Mesendoderm (in vitro differentiated cells): ENCODE measurements around the gene CNTN5.

Experiments
- DNase-seq: peaks from one replicate; pipeline ENCODE4 v3.0.0; 2013
- H2AK5ac ChIP-seq: 2 replicates; pipeline ENCODE4 v1.6.1; 2013; ENCODE audit warnings: low read length, inconsistent platforms
- H2BK120ac ChIP-seq: 2 replicates; pipeline ENCODE4 v1.6.1; 2013; ENCODE audit warnings: low read depth, mild to moderate bottlenecking, low read length, moderate library complexity, mixed read lengths
- H2BK15ac ChIP-seq: replicated peaks from 2 replicates; pipeline ENCODE4 v1.6.1; 2013; ENCODE audit warnings: low read depth, mild to moderate bottlenecking, moderate library complexity
- H2BK5ac ChIP-seq: 2 replicates; pipeline ENCODE4 v1.6.1; 2013; ENCODE audit warnings: low read length, inconsistent platforms
- H3K18ac ChIP-seq: 2 replicates; pipeline ENCODE4 v1.6.1; 2013; ENCODE audit warnings: mild to moderate bottlenecking, low read length, mixed read lengths
- H3K23ac ChIP-seq: one replicate; pipeline ENCODE4 v1.6.1; 2013; ENCODE audit warnings: low read length
- H3K27ac ChIP-seq: 2 replicates; pipeline ENCODE4 v1.5.1; 2013; ENCODE audit warnings: low read depth, mild to moderate bottlenecking, inconsistent platforms, low read length, moderate library complexity
- H3K27me3 ChIP-seq: 2 replicates; pipeline ENCODE4 v1.6.1; 2013; ENCODE audit warnings: low read length, control low read depth, mild to moderate bottlenecking, inconsistent platforms; ENCODE audit not compliant: insufficient read depth, poor library complexity
- H3K36me3 ChIP-seq: 2 replicates; pipeline ENCODE4 v1.6.1; 2013; ENCODE audit warnings: low read length, inconsistent platforms; ENCODE audit not compliant: control insufficient read depth, insufficient read depth
- H3K4ac ChIP-seq: one replicate; pipeline ENCODE4 v1.6.1; 2013; ENCODE audit warnings: low read depth, mild to moderate bottlenecking, low read length, moderate library complexity
- H3K4me1 ChIP-seq: 2 replicates; pipeline ENCODE4 v1.6.1; 2013; ENCODE audit warnings: low read depth, low read length, inconsistent platforms; ENCODE audit not compliant: control insufficient read depth
- H3K4me2 ChIP-seq: 2 replicates; pipeline ENCODE4 v1.6.1; 2013; ENCODE audit warnings: low read length
- H3K4me3 ChIP-seq: 2 replicates; pipeline ENCODE4 v1.5.1; 2013; ENCODE audit warnings: mild to moderate bottlenecking, low read length
- H3K56ac ChIP-seq: one replicate; pipeline ENCODE4 v1.6.1; 2013; ENCODE audit warnings: low read length
- H3K79me1 ChIP-seq: 2 replicates; pipeline ENCODE4 v1.6.1; 2013; ENCODE audit warnings: low read length, inconsistent platforms
- H3K79me2 ChIP-seq: 2 replicates; pipeline ENCODE4 v1.6.1; 2013; ENCODE audit warnings: mild to moderate bottlenecking, low read length; ENCODE audit not compliant: control insufficient read depth, insufficient read depth
- H3K9ac ChIP-seq: 2 replicates; pipeline ENCODE4 v1.6.1; 2013; ENCODE audit warnings: low read length, inconsistent platforms
- H4K5ac ChIP-seq: one replicate; pipeline ENCODE4 v1.6.1; 2013; ENCODE audit warnings: low read length
- H4K8ac ChIP-seq: one replicate; pipeline ENCODE4 v1.6.1; 2013; ENCODE audit warnings: low read depth, mild to moderate bottlenecking, control low read depth, low read length, moderate library complexity
- WGBS: extraction: QIAGEN DNeasy Blood & Tissue Kit; methylation state at CpG from one replicate; pipeline ENCODE4 v1.1.7; 2013; ENCODE audit warnings: low lambda C conversion rate, missing lambda C conversion rate; ENCODE audit not compliant: insufficient coverage; ENCODE audit errors: extremely low coverage; 5-methylcytosine and 5-hydroxymethylcytosine counted together

CNTN5 gene

GRCh38 chr11:99537681-99538080 lies 516.9 kb downstream of the CNTN5 start:
- Histone ChIP-seq H3K4me3 (no peak overlapping the region), H3K79me1 (no peaks in the 10 kb centered on the region), H4K8ac (no peak overlapping the region), H3K27ac (no peak overlapping the region), H3K9ac (no peak overlapping the region), H3K56ac (no peak overlapping the region), H3K4me2 (no peak overlapping the region), H3K4me1 (no peaks in the 10 kb centered on the region), H3K36me3 (no peaks in the 10 kb centered on the region), H2AK5ac (no peak overlapping the region), H2BK120ac (no peak overlapping the region), H3K79me2 (no peaks in the 10 kb centered on the region), H3K27me3 (no peaks in the 10 kb centered on the region), H4K5ac (no peak overlapping the region), H3K18ac (no peak overlapping the region), H2BK15ac (no peak overlapping the region), H3K4ac (no peak overlapping the region), H2BK5ac (no peak overlapping the region), H3K23ac (no peak overlapping the region)
- no peak for DNase-seq
- WGBS = no CpG with 5 or more reads among the region's 2 CpGs

GRCh38 chr11:99545616-99546015 lies 524.9 kb downstream of the CNTN5 start:
- Histone ChIP-seq H3K18ac (no peak overlapping the region), H2BK15ac (no peak overlapping the region), H3K23ac (no peak overlapping the region), H2BK120ac (no peak overlapping the region), H4K8ac (no peak overlapping the region), H3K79me2 (no peaks in the 10 kb centered on the region), H3K4me1 (no peaks in the 10 kb centered on the region), H3K27me3 (no peaks in the 10 kb centered on the region), H3K27ac (no peak overlapping the region), H3K4me3 (no peak overlapping the region), H3K79me1 (no peaks in the 10 kb centered on the region), H3K36me3 (no peaks in the 10 kb centered on the region), H3K56ac (no peak overlapping the region), H3K4ac (no peak overlapping the region), H2BK5ac (no peak overlapping the region), H3K9ac (no peak overlapping the region), H2AK5ac (no peak overlapping the region), H3K4me2 (no peak overlapping the region), H4K5ac (no peak overlapping the region)
- WGBS = no CpG with 5 or more reads among the region's 4 CpGs
- no peak for DNase-seq

- Histone ChIP-seq H3K36me3 (no peaks in the 10 kb centered on the region), H3K4ac (no peak overlapping the region), H2BK5ac (no peak overlapping the region), H3K27me3 (no peaks in the 10 kb centered on the region), H3K79me2 (no peaks in the 10 kb centered on the region), H2AK5ac (no peak overlapping the region), H3K9ac (no peak overlapping the region), H4K8ac (no peak overlapping the region), H3K23ac (no peak overlapping the region), H3K4me1 (no peaks in the 10 kb centered on the region), H3K4me2 (no peak overlapping the region), H2BK15ac (no peak overlapping the region), H3K56ac (no peak overlapping the region), H3K4me3 (no peak overlapping the region), H3K27ac (no peak overlapping the region), H3K18ac (no peak overlapping the region), H3K79me1 (no peaks in the 10 kb centered on the region), H2BK120ac (no peak overlapping the region), H4K5ac (no peak overlapping the region)
- no peak for DNase-seq
- no CpG with 5 or more reads among the region's 3 CpGs for WGBS
Measured at GRCh38 chr11:99548264-99548663, 527.5 kb downstream of the CNTN5 start.

- no peak overlapping the region for H3K4ac ChIP-seq
- DNase-seq = no peak
- H4K5ac ChIP-seq = no peak overlapping the region
- no peaks in the 10 kb centered on the region for H3K79me1 ChIP-seq
- H3K4me3 ChIP-seq = no peak overlapping the region
- no peaks in the 10 kb centered on the region for H3K79me2 ChIP-seq
- no peak overlapping the region for H4K8ac ChIP-seq
- H3K18ac ChIP-seq = no peak overlapping the region
- no peaks in the 10 kb centered on the region for H3K27me3 ChIP-seq
- H3K4me2 ChIP-seq = no peak overlapping the region
- no peaks in the 10 kb centered on the region for H3K36me3 ChIP-seq
- no peaks in the 10 kb centered on the region for H3K4me1 ChIP-seq
- no peak overlapping the region for H2AK5ac ChIP-seq
- H3K23ac ChIP-seq = no peak overlapping the region
- WGBS = no CpG with 5 or more reads among the region's 1 CpG
- no peak overlapping the region for H2BK15ac ChIP-seq
- H2BK120ac ChIP-seq = no peak overlapping the region
- no peak overlapping the region for H3K27ac ChIP-seq
- no peak overlapping the region for H3K9ac ChIP-seq
- H3K56ac ChIP-seq = no peak overlapping the region
- no peak overlapping the region for H2BK5ac ChIP-seq
Measured at GRCh38 chr11:99554232-99554903, 533.6 kb downstream of the CNTN5 start.

- H3K27ac ChIP-seq = no peak overlapping the region
- H3K56ac ChIP-seq = no peak overlapping the region
- H3K9ac ChIP-seq = no peak overlapping the region
- no peaks in the 10 kb centered on the region for H3K36me3 ChIP-seq
- H4K8ac ChIP-seq = no peak overlapping the region
- no peak overlapping the region for H2BK15ac ChIP-seq
- H2BK5ac ChIP-seq = no peak overlapping the region
- no peak overlapping the region for H2BK120ac ChIP-seq
- no peaks in the 10 kb centered on the region for H3K4me1 ChIP-seq
- H3K79me2 ChIP-seq = no peaks in the 10 kb centered on the region
- H3K79me1 ChIP-seq = no peaks in the 10 kb centered on the region
- H3K27me3 ChIP-seq = no peaks in the 10 kb centered on the region
- no peak for DNase-seq
- no peak overlapping the region for H3K23ac ChIP-seq
- no CpG with 5 or more reads among the region's 2 CpGs for WGBS
- H3K4me3 ChIP-seq = no peak overlapping the region
- no peak overlapping the region for H3K18ac ChIP-seq
- H4K5ac ChIP-seq = no peak overlapping the region
- no peak overlapping the region for H3K4me2 ChIP-seq
- no peak overlapping the region for H2AK5ac ChIP-seq
- no peak overlapping the region for H3K4ac ChIP-seq
Measured at GRCh38 chr11:99555486-99555885, 534.7 kb downstream of the CNTN5 start.

- Histone ChIP-seq H3K27me3 (no peaks in the 10 kb centered on the region), H2BK15ac (no peak overlapping the region), H3K79me2 (no peaks in the 10 kb centered on the region), H4K8ac (no peak overlapping the region), H2BK120ac (no peak overlapping the region), H3K18ac (no peak overlapping the region), H2BK5ac (no peak overlapping the region), H3K4me2 (no peak overlapping the region), H4K5ac (no peak overlapping the region), H3K4ac (no peak overlapping the region), H3K9ac (no peak overlapping the region), H3K23ac (no peak overlapping the region), H3K56ac (no peak overlapping the region), H2AK5ac (no peak overlapping the region), H3K4me1 (no peaks in the 10 kb centered on the region), H3K27ac (no peak overlapping the region), H3K4me3 (no peak overlapping the region), H3K36me3 (no peaks in the 10 kb centered on the region), H3K79me1 (no peaks in the 10 kb centered on the region)
- no peak for DNase-seq
- WGBS = no CpG with 5 or more reads among the region's 1 CpG
Measured at GRCh38 chr11:99565333-99565732, 544.6 kb downstream of the CNTN5 start.
